HEK293T (cell line): Measurements from ENCODE around the gene GABARAPL1.

Experiments used
- CTCF ChIA-PET: fragments of 350-600 bp; formaldehyde crosslinking; extraction: SDS; loops from one replicate; lab custom pipeline; 2021; ENCODE audit warnings: antibody characterized with exemption, inconsistent platforms; lab: Yijun Ruan, JAX
- POLR2A ChIA-PET: fragments of 350-600 bp; formaldehyde crosslinking; extraction: SDS; loops from one replicate; lab custom pipeline; 2020; ENCODE audit warnings: antibody characterized with exemption, inconsistent platforms; lab: Yijun Ruan, JAX
- DNase-seq: peaks from one replicate; pipeline ENCODE4 v3.0.0; 2012; ENCODE audit warnings: mixed read lengths; ENCODE audit errors: extremely low spot score
- ARNT ChIP-seq: fragments of 450-650 bp; IDR thresholded peaks from 2 replicates; pipeline ENCODE4 v1.6.1; 2017; ENCODE audit warnings: mild to moderate bottlenecking
- BHLHE40 ChIP-seq: fragments of 450-650 bp; IDR thresholded peaks from 2 replicates; pipeline ENCODE4 v1.6.1; 2016; ENCODE audit warnings: mild to moderate bottlenecking, moderate library complexity, borderline replicate concordance
- CTBP1 ChIP-seq: fragments of 450-650 bp; IDR thresholded peaks from 2 replicates; pipeline ENCODE4 v1.6.1; 2016; ENCODE audit warnings: borderline replicate concordance
- ELF4 ChIP-seq: fragments of 450-650 bp; IDR thresholded peaks from 2 replicates; pipeline ENCODE4 v1.6.1; 2017; ENCODE audit warnings: antibody characterized with exemption
- FOXA1 ChIP-seq: fragments of 450-650 bp; IDR thresholded peaks from 2 replicates; pipeline ENCODE4 v1.6.1; 2016; ENCODE audit warnings: mild to moderate bottlenecking
- FOXK2 ChIP-seq: fragments of 450-650 bp; IDR thresholded peaks from 2 replicates; pipeline ENCODE4 v1.6.1; 2016; ENCODE audit warnings: mild to moderate bottlenecking
- FOXM1 ChIP-seq: fragments of 450-650 bp; IDR thresholded peaks from 2 replicates; pipeline ENCODE4 v1.6.1; 2017; ENCODE audit warnings: mild to moderate bottlenecking, borderline replicate concordance
- HDGF ChIP-seq: fragments of 450-650 bp; IDR thresholded peaks from 2 replicates; pipeline ENCODE4 v1.6.1; 2017; ENCODE audit warnings: antibody characterized with exemption, borderline replicate concordance
- L3MBTL2 ChIP-seq: fragments of 450-650 bp; conservative IDR thresholded peaks from 2 replicates; pipeline ENCODE4 v1.6.1; 2016; ENCODE audit warnings: mild to moderate bottlenecking
- LEF1 ChIP-seq: fragments of 450-650 bp; IDR thresholded peaks from 2 replicates; pipeline ENCODE4 v1.6.1; 2017; ENCODE audit warnings: mild to moderate bottlenecking, borderline replicate concordance
- SP1 ChIP-seq: fragments of 450-650 bp; IDR thresholded peaks from 2 replicates; pipeline ENCODE4 v1.6.1; 2017
- SUZ12 ChIP-seq: fragments of 450-650 bp; IDR thresholded peaks from 2 replicates; pipeline ENCODE4 v1.6.1; 2016; ENCODE audit warnings: mild to moderate bottlenecking
- TARDBP ChIP-seq: fragments of 450-650 bp; IDR thresholded peaks from 2 replicates; pipeline ENCODE4 v1.6.1; 2016
- ZNF384 ChIP-seq: fragments of 450-650 bp; IDR thresholded peaks from 2 replicates; pipeline ENCODE4 v1.6.1; 2016
- TF ChIP-seq, protein P1 (sequence below): fragments of 450-650 bp; IDR thresholded peaks from 2 replicates; pipeline ENCODE4 v1.6.1; 2016

GABARAPL1 gene

DNA sequence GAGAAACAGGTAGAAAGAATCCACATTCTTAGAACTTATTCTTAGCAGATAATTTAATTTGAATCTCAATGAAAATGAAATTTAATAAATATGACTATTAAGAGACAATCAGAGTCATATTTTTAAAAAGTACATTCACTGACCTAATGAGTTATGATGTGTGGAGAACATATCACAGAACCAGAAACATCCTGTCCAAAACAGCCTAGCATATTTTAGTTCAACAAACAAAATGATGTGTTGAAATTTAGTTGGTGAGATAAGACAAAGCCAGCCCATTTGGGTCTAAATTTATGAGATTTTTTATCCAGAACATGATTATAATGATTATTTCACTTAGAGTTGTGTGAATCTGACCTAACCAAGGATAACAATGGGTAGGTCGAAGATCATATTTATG is 25.8 kb downstream of the GABARAPL1 start:
- CTCF ChIA-PET: no interaction called here
- DNase-seq: no peak
- POLR2A ChIA-PET: no interaction called here
- TF ChIP-seq ELF4: no peak
- TF ChIP-seq L3MBTL2: no peak
- no peak for TF ChIP-seq HDGF

- ChIA-PET CTCF (no interaction called here), POLR2A (no interaction called here)
- no peak for DNase-seq
- TF ChIP-seq SP1 (no peak), TARDBP (no peak), ZNF384 (no peak), SUZ12 (no peak), ELF4 (no peak)
These were observed 28.6 kb downstream of the GABARAPL1 start for GRCh38 chr12:10241290-10241689.

DNA sequence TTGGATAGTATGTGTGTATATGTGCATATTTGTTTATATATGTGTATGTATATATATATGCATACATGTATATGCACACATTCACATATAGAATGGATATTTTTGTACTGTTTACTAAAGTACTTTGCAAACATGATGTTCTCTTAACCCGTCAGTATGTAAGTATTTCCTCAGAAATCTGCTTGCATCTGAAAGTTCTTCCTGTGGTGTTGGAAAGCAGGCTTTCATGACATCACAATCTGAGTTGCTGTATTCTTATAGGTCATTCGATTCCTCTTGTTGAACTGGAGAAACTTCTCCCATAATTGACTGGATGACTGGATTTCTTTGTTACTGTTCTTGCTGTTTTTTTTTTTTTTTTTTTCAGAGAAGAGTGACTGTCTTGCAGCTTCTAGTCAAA is 29.1 kb downstream of the GABARAPL1 start:
- TF ChIP-seq BHLHE40: no peak
- no peak for TF ChIP-seq SP1
- POLR2A ChIA-PET: no interaction called here
- CTCF ChIA-PET: no interaction called here
- DNase-seq: no peak

DNA sequence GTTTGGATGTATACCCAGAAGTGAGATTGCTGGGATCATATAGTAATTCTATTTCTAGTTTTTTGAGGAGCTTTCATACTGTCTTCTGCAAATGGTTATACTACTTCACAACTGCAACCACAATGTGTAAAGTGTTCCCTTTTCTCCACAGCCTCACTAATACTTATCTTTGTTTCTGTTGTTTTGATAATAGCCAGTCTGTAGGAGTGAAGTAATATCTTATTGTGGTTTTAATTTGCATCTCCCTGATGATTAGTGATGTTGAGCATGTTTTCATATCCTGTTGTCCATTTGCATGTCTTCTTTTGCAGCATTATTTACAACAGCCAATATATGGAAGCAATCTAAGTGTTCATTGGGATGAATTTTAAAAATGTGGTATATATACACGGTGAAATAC is 29.9 kb downstream of the GABARAPL1 start:
- POLR2A ChIA-PET: no interaction called here
- DNase-seq: no peak
- CTCF ChIA-PET: interaction anchor here (0.6 kb wide), 1 partner anchor 344 kb away, joined by 3 read pairs; no protein-coding TSS in a partner anchor
- TF ChIP-seq BHLHE40 (no peak), CTBP1 (no peak), FOXA1 (no peak), LEF1 (no peak), FOXM1 (no peak), FOXK2 (no peak), HDGF (no peak), ELF4 (no peak), L3MBTL2 (no peak)

- POLR2A ChIA-PET: no interaction called here
- no peak for DNase-seq
- TF ChIP-seq FOXM1 (no peak), BHLHE40 (no peak), FOXK2 (no peak), FOXA1 (no peak), TARDBP (no peak), ZNF384 (no peak), ELF4 (no peak), SP1 (no peak), HDGF (no peak), ARNT (no peak)
- TF ChIP-seq, protein P1, sequence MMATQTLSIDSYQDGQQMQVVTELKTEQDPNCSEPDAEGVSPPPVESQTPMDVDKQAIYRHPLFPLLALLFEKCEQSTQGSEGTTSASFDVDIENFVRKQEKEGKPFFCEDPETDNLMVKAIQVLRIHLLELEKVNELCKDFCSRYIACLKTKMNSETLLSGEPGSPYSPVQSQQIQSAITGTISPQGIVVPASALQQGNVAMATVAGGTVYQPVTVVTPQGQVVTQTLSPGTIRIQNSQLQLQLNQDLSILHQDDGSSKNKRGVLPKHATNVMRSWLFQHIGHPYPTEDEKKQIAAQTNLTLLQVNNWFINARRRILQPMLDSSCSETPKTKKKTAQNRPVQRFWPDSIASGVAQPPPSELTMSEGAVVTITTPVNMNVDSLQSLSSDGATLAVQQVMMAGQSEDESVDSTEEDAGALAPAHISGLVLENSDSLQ: no peak
- CTCF ChIA-PET: interaction anchor here (1.4 kb wide), 1 partner anchor 8 kb away, joined by 3 read pairs; no protein-coding TSS in a partner anchor
These were observed 31.3 kb downstream of the GABARAPL1 start for GRCh38 chr12:10243818-10244520.

GRCh38 chr12:10247436-10248058 is 34.9 kb downstream of the GABARAPL1 start:
- no peak for TF ChIP-seq ARNT
- no peak for TF ChIP-seq L3MBTL2
- no peak for TF ChIP-seq FOXK2
- no peak for TF ChIP-seq SP1
- no peak for TF ChIP-seq BHLHE40
- no peak for TF ChIP-seq TARDBP
- TF ChIP-seq FOXA1: no peak
- TF ChIP-seq FOXM1: no peak
- TF ChIP-seq LEF1: no peak
- no peak for TF ChIP-seq CTBP1
- no peak for TF ChIP-seq ELF4
- no peak for TF ChIP-seq HDGF
- no peak for TF ChIP-seq SUZ12
- no peak for TF ChIP-seq ZNF384
- POLR2A ChIA-PET: no interaction called here
- no peak for DNase-seq
- CTCF ChIA-PET: no interaction called here

- POLR2A ChIA-PET: no interaction called here
- CTCF ChIA-PET: no interaction called here
- TF ChIP-seq TARDBP (no peak), LEF1 (no peak), FOXK2 (no peak), FOXM1 (no peak), L3MBTL2 (no peak), FOXA1 (no peak), ZNF384 (no peak), BHLHE40 (no peak), SP1 (no peak)
- TF ChIP-seq, protein P1: no peak
- DNase-seq: no peak
These were observed 37.2 kb downstream of the GABARAPL1 start for GRCh38 chr12:10249690-10250455.
